ENCODE measurements around the gene DOHH.

DOHH gene

DNA sequence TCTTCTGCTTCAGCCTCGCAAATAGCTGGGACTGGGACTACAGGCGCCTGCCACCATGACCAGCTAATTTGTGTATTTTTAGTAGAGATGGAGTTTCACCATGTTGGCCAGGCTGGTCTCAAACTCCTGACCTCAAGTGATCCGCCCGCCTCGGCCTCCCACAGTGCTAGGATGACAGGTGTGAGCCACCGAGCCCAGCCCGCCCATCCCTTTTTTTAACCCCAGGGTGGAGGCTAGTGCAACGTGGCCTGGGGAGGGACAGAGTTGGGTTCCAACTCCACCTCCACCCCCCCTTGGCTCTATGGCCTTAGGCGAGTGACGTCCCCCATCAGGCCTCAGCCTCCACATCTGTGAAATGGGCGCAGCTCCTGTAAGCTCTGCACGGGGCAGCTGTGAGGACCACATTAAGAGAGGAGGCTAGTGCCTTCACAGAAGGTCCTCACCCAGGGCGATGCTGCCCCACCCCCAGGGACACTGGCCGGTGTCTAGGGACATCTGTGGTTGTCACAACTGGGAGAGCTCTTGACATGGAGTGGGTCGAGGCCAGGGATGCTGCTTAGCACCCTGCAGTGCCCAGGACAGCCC is 57.9 kb downstream of the DOHH start:
- H3K4me3 ChIP-seq = no peak overlapping the region
- H3K9me3 ChIP-seq = no peaks in the 10 kb centered on the region
- H3K27me3 ChIP-seq (ENCODE audit: low read depth) = no peaks in the 10 kb centered on the region
- in situ Hi-C loops (cut with MboI; ENCODE audit: low sequenced_read_pairs) = no loop called here
- DNase-seq (ENCODE audit: low spot score in 2 of 2) = no peak
- peaks cover 34% of the 10 kb centered on the region for H3K36me3 ChIP-seq (replicated peaks)
- H3K4me1 ChIP-seq = no peaks in the 10 kb centered on the region

DNA sequence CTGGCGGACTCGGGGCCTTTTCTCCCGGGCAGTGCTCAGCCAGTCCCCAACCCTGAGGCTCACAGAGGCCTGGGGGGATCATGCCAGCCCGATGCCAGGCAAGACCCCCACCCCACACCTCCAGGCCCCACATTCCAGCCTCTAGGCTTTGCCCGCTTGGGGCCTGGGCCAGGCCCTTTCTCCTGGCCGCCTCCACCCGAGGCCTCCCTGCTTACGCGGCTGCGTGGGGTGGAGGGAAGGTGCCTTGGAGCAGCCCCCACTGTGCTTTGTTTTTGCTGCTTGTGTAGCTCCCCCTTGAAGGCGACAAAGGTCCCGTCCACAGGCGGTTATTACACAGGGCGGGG is 58.5 kb downstream of the DOHH start:
- Histone ChIP-seq H3K27me3 (ENCODE audit: low read depth) (no peaks in the 10 kb centered on the region), H3K4me3 (no peak overlapping the region), H3K4me1 (no peaks in the 10 kb centered on the region), H3K36me3 (replicated peaks) (peaks cover 34% of the 10 kb centered on the region), H3K9me3 (no peaks in the 10 kb centered on the region)
- in situ Hi-C loops (cut with MboI; ENCODE audit: low sequenced_read_pairs) = no loop called here
- DNase-seq (ENCODE audit: low spot score in 2 of 2) = no peak

DNA sequence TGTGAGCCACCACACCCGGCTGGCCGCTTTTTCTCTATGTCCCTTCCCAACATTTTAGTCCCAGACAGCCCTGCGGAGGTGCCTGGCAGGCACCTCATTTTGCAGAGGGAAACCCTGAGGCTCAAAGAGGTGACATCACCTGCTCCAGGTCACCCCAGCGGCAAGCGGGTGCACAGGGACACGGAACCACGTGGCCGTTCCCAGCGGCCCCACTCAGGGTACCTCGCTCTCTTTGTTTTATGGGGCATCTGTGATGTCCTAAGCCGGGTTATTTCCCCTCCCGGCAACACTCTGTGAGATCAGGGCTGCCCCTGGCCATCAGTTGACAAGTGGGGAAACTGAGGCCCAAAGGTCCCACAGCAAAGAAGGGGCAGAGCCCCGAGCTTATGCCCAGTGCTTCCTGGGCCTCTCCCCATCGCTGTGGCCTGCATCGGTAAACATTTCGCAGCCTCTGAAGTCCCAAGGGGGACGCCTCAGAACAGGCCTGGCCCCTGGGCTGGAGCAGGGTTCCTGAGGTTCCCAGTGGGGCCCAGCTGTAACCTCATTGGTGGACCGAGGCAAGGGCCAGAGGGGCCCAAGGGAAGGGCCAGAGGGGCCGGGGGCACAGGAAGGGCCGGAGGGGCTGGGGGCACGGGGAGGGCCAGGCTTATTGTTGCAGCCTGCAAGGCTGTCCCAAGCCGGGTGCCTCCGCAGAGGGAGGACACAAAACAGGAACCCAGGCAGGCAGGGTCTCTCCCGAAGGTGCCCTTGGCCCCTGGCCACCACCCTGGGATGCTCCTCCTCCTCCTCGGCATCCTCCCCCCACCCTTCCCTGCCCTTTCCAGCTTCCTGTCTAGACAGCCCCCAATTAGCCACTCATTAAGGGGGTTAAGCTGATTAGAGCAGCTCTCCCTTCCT is 59.1 kb downstream of the DOHH start:
- Histone ChIP-seq H3K4me3 (no peak overlapping the region), H3K27me3 (ENCODE audit: low read depth) (no peaks in the 10 kb centered on the region), H3K36me3 (replicated peaks) (peaks cover 38% of the 10 kb centered on the region), H3K9me3 (no peaks in the 10 kb centered on the region), H3K4me1 (no peaks in the 10 kb centered on the region)
- no peak for DNase-seq (ENCODE audit: low spot score in 2 of 2)
- in situ Hi-C loops (cut with MboI; ENCODE audit: low sequenced_read_pairs) = no loop called here
